LNCAP (cell line): ENCODE data around the gene PTPRE.

Source experiments
- CTCF ChIP-seq: fragments of 450-650 bp; IDR thresholded peaks from 2 replicates; pipeline ENCODE4 v1.5.1; 2017; ENCODE audit warnings: mild to moderate bottlenecking

Gene PTPRE

GRCh38 chr10:127905001-127905847 is 1.7 kb upstream of the PTPRE start:
- no peak for TF ChIP-seq CTCF

- TF ChIP-seq CTCF, result no peak
These were observed 1.0 kb upstream of the PTPRE start for GRCh38 chr10:127905848-127906261.

DNA sequence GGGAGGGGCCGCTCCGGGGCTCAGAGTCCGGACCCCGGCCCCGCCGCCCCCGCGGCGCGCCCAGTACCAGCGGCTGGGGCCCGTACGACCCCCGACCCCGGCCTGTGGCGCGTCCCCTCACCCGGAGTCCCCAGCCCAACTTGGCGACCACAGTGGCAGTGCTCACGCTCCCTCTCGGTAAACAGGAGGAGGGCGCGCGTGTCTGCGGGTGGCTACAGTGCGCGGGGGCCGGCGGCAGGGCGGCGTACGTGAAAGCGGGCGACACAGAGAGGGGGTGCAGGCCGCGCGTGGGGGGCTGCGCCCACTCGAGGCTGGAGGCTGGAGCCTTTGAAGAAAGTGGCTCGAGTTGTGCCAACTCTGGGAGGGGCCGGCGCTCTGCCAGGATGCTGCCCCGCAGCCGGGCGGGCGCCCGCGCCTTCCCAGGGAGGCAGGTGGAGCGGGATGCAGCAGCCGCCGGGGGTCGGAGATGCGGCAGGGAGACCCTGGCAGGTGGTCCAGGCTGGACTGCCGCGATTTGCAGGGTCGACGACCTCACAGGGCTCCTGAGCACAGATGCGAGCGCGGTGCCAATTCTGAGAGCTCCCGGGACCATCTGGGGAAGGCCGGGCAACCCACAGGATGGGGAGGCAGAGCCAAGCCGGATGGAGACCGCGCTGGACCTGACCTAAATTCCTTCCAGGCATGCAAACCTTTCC is 655 bp downstream of the PTPRE start:
- no peak for TF ChIP-seq CTCF

DNA sequence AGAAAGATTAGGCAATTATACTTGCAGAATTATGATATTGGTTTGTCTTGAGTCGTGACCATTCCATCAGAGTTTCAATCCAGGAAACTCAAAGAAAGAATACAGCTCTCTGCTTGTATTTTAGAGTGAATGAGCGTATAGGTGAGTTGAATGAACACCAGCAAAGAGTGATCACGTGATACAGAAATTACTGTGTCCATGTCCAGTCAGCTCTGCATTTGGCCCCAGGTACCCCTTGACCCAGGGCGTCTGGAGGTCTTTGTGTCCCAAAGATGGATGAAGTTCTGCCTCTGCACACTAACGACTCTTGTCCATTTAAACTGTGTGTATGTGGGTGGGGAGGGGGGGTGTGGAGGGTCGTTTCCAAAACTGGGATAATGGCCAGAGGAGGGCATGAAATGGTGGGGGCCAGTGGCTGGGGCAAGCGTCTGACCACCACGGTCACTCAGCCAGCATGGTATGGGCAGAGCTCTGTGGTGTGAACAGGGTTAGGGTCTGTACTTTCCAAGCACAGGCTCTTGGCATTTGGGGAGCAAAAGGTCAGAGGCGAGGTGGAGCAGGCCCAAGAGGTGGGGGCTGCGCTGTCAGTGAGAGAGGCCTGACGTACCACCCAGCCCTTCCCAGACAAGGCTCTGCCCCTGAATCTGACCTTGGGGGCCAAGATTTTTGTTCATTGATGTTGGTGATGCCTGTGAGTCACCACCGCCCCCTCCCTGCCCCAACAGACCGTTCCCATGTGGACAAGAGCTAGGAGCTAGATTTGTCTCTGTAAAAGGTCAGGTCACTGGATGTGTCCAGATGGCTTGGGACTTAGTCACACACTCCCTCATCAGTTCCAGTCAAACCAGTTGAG is 1.4 kb downstream of the PTPRE start:
- TF ChIP-seq CTCF, result no peak

DNA sequence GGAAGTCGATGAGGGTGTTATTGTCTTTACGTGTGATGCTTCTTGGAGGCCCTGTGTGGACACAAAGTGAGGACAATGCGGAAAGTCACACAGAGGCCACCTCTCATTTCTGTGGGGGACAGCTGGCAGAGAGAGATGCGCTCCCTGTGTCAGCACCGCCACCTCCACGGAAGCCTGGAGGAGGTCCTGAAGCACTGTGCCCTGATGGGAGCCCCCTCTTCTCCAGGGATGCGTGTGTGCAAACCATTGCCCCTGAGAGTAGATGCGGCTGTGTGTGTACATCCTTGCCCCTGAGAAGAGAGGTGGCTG is 2.0 kb downstream of the PTPRE start:
- TF ChIP-seq CTCF, result no peak

- TF ChIP-seq CTCF, result no peak
These were observed 3.0 kb downstream of the PTPRE start for GRCh38 chr10:127909716-127910463.

DNA sequence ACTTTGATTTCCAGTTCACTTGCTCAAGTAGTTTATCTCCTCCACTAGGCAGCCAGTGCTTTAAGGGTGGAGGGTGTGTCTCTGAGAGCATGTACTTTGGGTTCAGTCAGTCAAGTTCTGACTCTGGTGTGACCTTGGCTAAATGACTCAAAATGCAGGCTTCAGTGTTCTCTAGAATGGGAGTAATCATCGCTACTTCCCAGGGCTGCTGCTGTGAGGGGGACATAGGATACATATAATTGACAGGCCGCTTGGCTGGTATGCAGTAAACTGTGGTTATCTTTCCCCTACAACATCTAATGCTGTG is 3.5 kb downstream of the PTPRE start:
- no peak for TF ChIP-seq CTCF
